Measurements from ENCODE around the gene GRAMD1B. TPM values are rescaled to one million over a fixed set of nuclear protein-coding genes. Genes with fewer than 3 reads are reported as not detected.

GRAMD1B gene
- polyA plus RNA-seq, 3 donors, result 3.2 to 13.9 (median 3.3) TPM

DNA sequence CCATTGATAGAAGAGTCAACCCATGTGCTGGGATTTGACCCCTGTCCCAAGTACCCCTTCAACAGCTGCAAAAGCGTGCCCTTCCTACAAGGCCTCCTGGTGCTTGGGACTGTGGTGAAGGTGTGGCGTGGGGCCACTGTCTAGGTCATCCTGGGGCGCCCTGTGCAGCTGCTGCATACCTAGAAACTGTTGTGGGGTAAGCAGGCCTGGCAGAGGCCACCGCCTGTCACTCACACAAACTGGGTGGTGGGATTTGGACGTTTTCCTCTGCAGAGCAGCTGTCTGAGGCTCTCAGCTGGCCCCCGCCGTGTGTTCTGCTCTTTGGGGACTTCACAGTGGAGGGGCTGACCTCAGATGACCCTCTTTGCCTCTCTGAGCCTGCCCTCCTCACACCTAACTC, 154.7 kb downstream of the GRAMD1B start:
- H3K4me2 ChIP-seq (replicated peaks; ENCODE audit: extremely low read depth, low read length, poor library complexity, severe bottlenecking), result no peak overlapping the region
- TF ChIP-seq, protein P1, sequence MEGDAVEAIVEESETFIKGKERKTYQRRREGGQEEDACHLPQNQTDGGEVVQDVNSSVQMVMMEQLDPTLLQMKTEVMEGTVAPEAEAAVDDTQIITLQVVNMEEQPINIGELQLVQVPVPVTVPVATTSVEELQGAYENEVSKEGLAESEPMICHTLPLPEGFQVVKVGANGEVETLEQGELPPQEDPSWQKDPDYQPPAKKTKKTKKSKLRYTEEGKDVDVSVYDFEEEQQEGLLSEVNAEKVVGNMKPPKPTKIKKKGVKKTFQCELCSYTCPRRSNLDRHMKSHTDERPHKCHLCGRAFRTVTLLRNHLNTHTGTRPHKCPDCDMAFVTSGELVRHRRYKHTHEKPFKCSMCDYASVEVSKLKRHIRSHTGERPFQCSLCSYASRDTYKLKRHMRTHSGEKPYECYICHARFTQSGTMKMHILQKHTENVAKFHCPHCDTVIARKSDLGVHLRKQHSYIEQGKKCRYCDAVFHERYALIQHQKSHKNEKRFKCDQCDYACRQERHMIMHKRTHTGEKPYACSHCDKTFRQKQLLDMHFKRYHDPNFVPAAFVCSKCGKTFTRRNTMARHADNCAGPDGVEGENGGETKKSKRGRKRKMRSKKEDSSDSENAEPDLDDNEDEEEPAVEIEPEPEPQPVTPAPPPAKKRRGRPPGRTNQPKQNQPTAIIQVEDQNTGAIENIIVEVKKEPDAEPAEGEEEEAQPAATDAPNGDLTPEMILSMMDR (IDR thresholded peaks at IDR 0.05), result no peak
- no peak overlapping the region for H2AFZ ChIP-seq (ENCODE audit: insufficient read depth, low read depth, low read length, poor library complexity, severe bottlenecking)
- intact Hi-C loops (cut with micrococcal nuclease), result no loop called here
- H4K20me1 ChIP-seq (ENCODE audit: insufficient read depth, low read length), result peaks cover 11% of the 10 kb centered on the region
- H3K36me3 Mint-ChIP-seq, result peaks cover 46 to 54% of the 10 kb centered on the region in 2 donors
- no peaks in the 10 kb centered on the region for H3K79me2 ChIP-seq (ENCODE audit: insufficient read depth, low read length)
- H3K27me3 ChIP-seq (ENCODE audit: control insufficient read depth in 2 of 2, insufficient read depth in 2 of 2, low read length in 2 of 2), result no peaks in the 10 kb centered on the region
- H3K9me3 Mint-ChIP-seq, result peaks cover 0 to 3% (median 0%) of the 10 kb centered on the region in 7 donors
- H3K27me3 Mint-ChIP-seq (ENCODE audit: low read depth in 3 of 3), result peaks cover 0 to 2% (median 1%) of the 10 kb centered on the region in 3 donors
- peaks cover 9% of the 10 kb centered on the region for H3K4me1 Mint-ChIP-seq
- no peak overlapping the region for H3K27ac ChIP-seq (ENCODE audit: low read depth in 1 of 2, low read length in 2 of 2)
- no peak overlapping the region for H3K4me3 ChIP-seq (replicated peaks in 1 of 3; ENCODE audit: low read depth in 2 of 3, low read length in 3 of 3)
- peaks cover 17 to 52% of the 10 kb centered on the region in 2 donors for H3K36me3 ChIP-seq (replicated peaks in 1 of 2; ENCODE audit: control insufficient read depth in 1 of 2, insufficient read depth in 2 of 2, low read length in 2 of 2)
- 92% methylated on average over 6 of the region's 7 CpGs for WGBS (ENCODE audit: insufficient coverage)
- no peaks in the 10 kb centered on the region for H3K4me1 ChIP-seq (ENCODE audit: control insufficient read depth in 1 of 2, insufficient read depth in 2 of 2, low read length in 2 of 2)
- no peak for DNase-seq
- H3K27ac Mint-ChIP-seq, result peak overlapping the region in 3 of 7 donors; percentile 32 to 61 (median 57)
- no peaks in the 10 kb centered on the region for H3K9me3 ChIP-seq (replicated peaks in 1 of 2; ENCODE audit: control insufficient read depth in 1 of 2, insufficient read depth in 1 of 2, low read length in 2 of 2)
- no peak overlapping the region for H3K4me3 Mint-ChIP-seq
- no peak overlapping the region for H3K9ac ChIP-seq (ENCODE audit: insufficient read depth, low read length, poor library complexity, severe bottlenecking)

DNA sequence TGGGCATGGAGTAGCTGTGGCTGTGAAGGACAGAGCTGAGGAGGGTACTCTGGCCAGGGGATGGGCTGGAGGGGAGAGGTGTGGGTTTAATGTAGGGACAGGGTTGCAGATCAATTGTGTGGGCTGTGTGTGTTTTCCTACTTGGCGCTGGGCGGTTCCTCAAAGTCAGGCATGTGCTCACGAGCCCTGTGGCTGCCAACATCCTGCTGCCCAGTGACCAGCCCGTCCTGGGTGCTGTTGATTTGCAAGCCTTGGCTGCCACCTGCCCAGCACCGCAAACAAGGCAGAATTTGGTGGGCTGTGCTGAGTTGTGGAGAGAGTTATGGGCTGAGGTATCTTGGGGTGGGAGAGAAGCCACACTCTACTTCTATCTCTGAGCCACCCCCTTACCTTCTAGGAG, 155.1 kb downstream of the GRAMD1B start:
- Histone ChIP-seq H2AFZ (ENCODE audit: insufficient read depth, low read depth, low read length, poor library complexity, severe bottlenecking) (no peak overlapping the region), H3K4me1 (ENCODE audit: control insufficient read depth in 1 of 2, insufficient read depth in 2 of 2, low read length in 2 of 2) (no peaks in the 10 kb centered on the region), H3K79me2 (ENCODE audit: insufficient read depth, low read length) (no peaks in the 10 kb centered on the region), H3K4me2 (replicated peaks; ENCODE audit: extremely low read depth, low read length, poor library complexity, severe bottlenecking) (no peak overlapping the region), H4K20me1 (ENCODE audit: insufficient read depth, low read length) (peaks cover 6% of the 10 kb centered on the region), H3K27me3 (ENCODE audit: control insufficient read depth in 2 of 2, insufficient read depth in 2 of 2, low read length in 2 of 2) (no peaks in the 10 kb centered on the region), H3K4me3 (replicated peaks in 1 of 3; ENCODE audit: low read depth in 2 of 3, low read length in 3 of 3) (no peak overlapping the region), H3K27ac (ENCODE audit: low read depth in 1 of 2, low read length in 2 of 2) (no peak overlapping the region), H3K9me3 (replicated peaks in 1 of 2; ENCODE audit: control insufficient read depth in 1 of 2, insufficient read depth in 1 of 2, low read length in 2 of 2) (no peaks in the 10 kb centered on the region), H3K36me3 (replicated peaks in 1 of 2; ENCODE audit: control insufficient read depth in 1 of 2, insufficient read depth in 2 of 2, low read length in 2 of 2) (peaks cover 19 to 54% of the 10 kb centered on the region in 2 donors), H3K9ac (ENCODE audit: insufficient read depth, low read length, poor library complexity, severe bottlenecking) (no peak overlapping the region)
- Mint-ChIP-seq H3K9me3 (peaks cover 0 to 3% (median 0%) of the 10 kb centered on the region in 7 donors), H3K36me3 (peaks cover 46 to 55% of the 10 kb centered on the region in 2 donors), H3K4me1 (peaks cover 7% of the 10 kb centered on the region), H3K27ac (peak overlapping the region in 2 of 7 donors; percentile 32 to 61), H3K4me3 (no peak overlapping the region), H3K27me3 (ENCODE audit: low read depth in 3 of 3) (peaks cover 0 to 2% (median 1%) of the 10 kb centered on the region in 3 donors)
- intact Hi-C loops (cut with micrococcal nuclease), result no loop called here
- TF ChIP-seq, protein P1 (IDR thresholded peaks at IDR 0.05), result no peak
- no CpG with 5 or more reads among the region's 5 CpGs for WGBS (ENCODE audit: insufficient coverage)
- no peak for DNase-seq

All from CD14-positive monocyte (primary cell).